ENCODE results near the gene DNAJB2.

DNAJB2 gene

GRCh38 chr2:219251656-219252055 lies 27.5 kb upstream of the DNAJB2 start:
- Histone ChIP-seq H3K9me3 (ENCODE audit: insufficient read depth, low read length, severe bottlenecking) (no peaks in the 10 kb centered on the region), H4K20me1 (ENCODE audit: insufficient read depth, low read length) (peaks cover 51% of the 10 kb centered on the region), H2AFZ (ENCODE audit: low read depth, low read length) (no peak overlapping the region), H3K36me3 (ENCODE audit: insufficient read depth, low read length) (peaks cover 6% of the 10 kb centered on the region), H3K4me1 (ENCODE audit: insufficient read depth, low read length) (peaks cover 58% of the 10 kb centered on the region), H3K9ac (ENCODE audit: low read depth, low read length) (no peak overlapping the region), H3K27ac (ENCODE audit: low read length) (no peak overlapping the region), H3K79me2 (ENCODE audit: insufficient read depth, low read length) (0 out of 2 replicates have a peak, but pooled peaks cover under 1% of the 10 kb centered on the region), H3K27me3 (ENCODE audit: insufficient read depth, low read length, poor library complexity) (peaks cover 39% of the 10 kb centered on the region), H3K4me3 (ENCODE audit: low read depth in 1 of 2, low read length in 2 of 2) (no peak overlapping the region), H3K4me2 (ENCODE audit: insufficient read depth, low read length) (no peak overlapping the region)
- TF ChIP-seq EZH2 (IDR thresholded peaks at IDR 0.05; ENCODE audit: borderline replicate concordance, low read depth, low read length, severe bottlenecking) (no peak), CTCF (IDR thresholded peaks at IDR 0.05; ENCODE audit: borderline replicate concordance, extremely low read depth, low read length, poor library complexity, severe bottlenecking) (no peak)
- DNase-seq (no peak), ATAC-seq (ENCODE audit: insufficient read depth, low read depth) (no peak)

GRCh38 chr2:219252084-219252483 lies 27.1 kb upstream of the DNAJB2 start:
- H3K9ac ChIP-seq (ENCODE audit: low read depth, low read length), result no peak overlapping the region

GRCh38 chr2:219252570-219252899 lies 26.6 kb upstream of the DNAJB2 start:
- no peaks in the 10 kb centered on the region for H3K79me2 ChIP-seq (ENCODE audit: insufficient read depth, low read length)
- H3K4me1 ChIP-seq (ENCODE audit: insufficient read depth, low read length), result peaks cover 49% of the 10 kb centered on the region
- H3K4me3 ChIP-seq (ENCODE audit: low read depth in 1 of 2, low read length in 2 of 2), result peak overlapping the region in 1 of 2 experiments; percentile 65; a peak in 2 of 4 replicates
- H3K27ac ChIP-seq (ENCODE audit: low read length), result no peak overlapping the region
- no peak for TF ChIP-seq EZH2 (IDR thresholded peaks at IDR 0.05; ENCODE audit: borderline replicate concordance, low read depth, low read length, severe bottlenecking)
- no peak for TF ChIP-seq CTCF (IDR thresholded peaks at IDR 0.05; ENCODE audit: borderline replicate concordance, extremely low read depth, low read length, poor library complexity, severe bottlenecking)
- peaks cover 43% of the 10 kb centered on the region for H4K20me1 ChIP-seq (ENCODE audit: insufficient read depth, low read length)
- peak overlapping the region; percentile 51; the same call in 1 of the 2 replicates for H3K9ac ChIP-seq (ENCODE audit: low read depth, low read length)
- H3K9me3 ChIP-seq (ENCODE audit: insufficient read depth, low read length, severe bottlenecking), result no peaks in the 10 kb centered on the region
- ATAC-seq (ENCODE audit: insufficient read depth, low read depth), result peak; percentile 1; the same call in 1 of the 3 replicates
- H3K27me3 ChIP-seq (ENCODE audit: insufficient read depth, low read length, poor library complexity), result peaks cover 39% of the 10 kb centered on the region
- peak overlapping the region; percentile 99 for H3K4me2 ChIP-seq (ENCODE audit: insufficient read depth, low read length)
- no peak for DNase-seq
- H2AFZ ChIP-seq (ENCODE audit: low read depth, low read length), result no peak overlapping the region
- peaks cover 6% of the 10 kb centered on the region for H3K36me3 ChIP-seq (ENCODE audit: insufficient read depth, low read length)

More at GRCh38 chr2:219252084-219252483, 27.1 kb upstream of the DNAJB2 start:
- Histone ChIP-seq H3K4me1 (ENCODE audit: insufficient read depth, low read length) (peaks cover 53% of the 10 kb centered on the region), H3K79me2 (ENCODE audit: insufficient read depth, low read length) (no peaks in the 10 kb centered on the region), H4K20me1 (ENCODE audit: insufficient read depth, low read length) (peaks cover 48% of the 10 kb centered on the region), H3K27ac (ENCODE audit: low read length) (no peak overlapping the region), H3K4me2 (ENCODE audit: insufficient read depth, low read length) (no peak overlapping the region), H3K9me3 (ENCODE audit: insufficient read depth, low read length, severe bottlenecking) (no peaks in the 10 kb centered on the region), H3K27me3 (ENCODE audit: insufficient read depth, low read length, poor library complexity) (peaks cover 39% of the 10 kb centered on the region), H3K36me3 (ENCODE audit: insufficient read depth, low read length) (peaks cover 6% of the 10 kb centered on the region), H3K4me3 (ENCODE audit: low read depth in 1 of 2, low read length in 2 of 2) (no peak overlapping the region), H2AFZ (ENCODE audit: low read depth, low read length) (no peak overlapping the region)
- TF ChIP-seq CTCF (IDR thresholded peaks at IDR 0.05; ENCODE audit: borderline replicate concordance, extremely low read depth, low read length, poor library complexity, severe bottlenecking) (no peak), EZH2 (IDR thresholded peaks at IDR 0.05; ENCODE audit: borderline replicate concordance, low read depth, low read length, severe bottlenecking) (no peak)
- no peak for DNase-seq
- ATAC-seq (ENCODE audit: insufficient read depth, low read depth), result no peak

Measured in DND-41 (cell line).